OCI-LY7 (cell line): ENCODE results near the gene TSPAN5.

Experiments used
- CTCF ChIP-seq: fragments of 200-600 bp; sonication (generic); conservative IDR thresholded peaks from 2 replicates; pipeline ENCODE4 v1.5.1; 2014; ENCODE audit warnings: mild to moderate bottlenecking, antibody characterized with exemption, low read length, moderate library complexity, mixed read lengths
- EZH2phosphoT487 ChIP-seq: fragments of 200-600 bp; sonication (generic); IDR thresholded peaks from 2 replicates; pipeline ENCODE4 v1.6.1; 2018; ENCODE audit warnings: low read depth, borderline replicate concordance, mild to moderate bottlenecking, mixed run types, antibody characterized with exemption, low read length, moderate library complexity, mixed read lengths

GRCh38 chr4:98669577-98669976 is 11.2 kb upstream of the TSPAN5 start:
- no peak for TF ChIP-seq CTCF
- TF ChIP-seq EZH2phosphoT487, result no peak
